Breast epithelium (tissue), 3 donors: Measurements from ENCODE around the gene TBXAS1.

Experiments
- CTCF ChIP-seq, 3 donors: fragments of 450-650 bp; IDR thresholded peaks; one replicate each; pipeline ENCODE4 v1.5.1; 2016 to 2017; ENCODE audit warnings: antibody characterized with exemption in 3 of 3, mild to moderate bottlenecking in 3 of 3, moderate library complexity in 3 of 3
- POLR2A ChIP-seq: fragments of 450-650 bp; IDR thresholded peaks from one replicate; pipeline ENCODE4 v1.6.1; 2016; ENCODE audit warnings: antibody characterized with exemption, mild to moderate bottlenecking, moderate library complexity

GRCh38 chr7:140039066-140039465 is 210.0 kb downstream of the TBXAS1 start:
- TF ChIP-seq CTCF (IDR thresholded peaks at IDR 0.05) (no peak), POLR2A (no peak)
